OCI-LY1 (cell line): ENCODE measurements around the gene CDKAL1.

Experiments used
- H2AFZ ChIP-seq: fragments of 200-600 bp; sonication (generic), shearing (Covaris generic); 2 replicates; pipeline ENCODE4 v1.6.0; 2014; ENCODE audit warnings: antibody characterized with exemption, mild to moderate bottlenecking, low read length
- H3F3A ChIP-seq: fragments of 200-600 bp; sonication (generic), shearing (Covaris generic); 2 replicates; pipeline ENCODE4 v1.6.0; 2014; ENCODE audit warnings: mild to moderate bottlenecking, antibody characterized with exemption, low read length, moderate library complexity; ENCODE audit not compliant: insufficient read depth
- H3K27ac ChIP-seq: fragments of 200-600 bp; sonication (generic); 2 replicates; pipeline ENCODE4 v1.5.1; 2014; ENCODE audit warnings: low read length, mixed run types, mild to moderate bottlenecking, low read depth; ENCODE audit not compliant: poor library complexity, severe bottlenecking
- H3K27me3 ChIP-seq: fragments of 200-600 bp; sonication (generic); 2 replicates; pipeline ENCODE4 v1.6.0; 2014; ENCODE audit warnings: antibody characterized with exemption, mild to moderate bottlenecking, low read length, moderate library complexity; ENCODE audit not compliant: insufficient read depth
- H3K36me3 ChIP-seq: fragments of 200-600 bp; sonication (generic); 2 replicates; pipeline ENCODE4 v1.6.1; 2014; ENCODE audit warnings: mild to moderate bottlenecking, antibody characterized with exemption, low read length, moderate library complexity, mixed read lengths; ENCODE audit not compliant: insufficient read depth
- H3K4me1 ChIP-seq: fragments of 200-600 bp; sonication (generic); 2 replicates; pipeline ENCODE4 v1.5.1; 2014; ENCODE audit warnings: mild to moderate bottlenecking, low read length, moderate library complexity; ENCODE audit not compliant: insufficient read depth, severe bottlenecking
- H3K4me2 ChIP-seq: fragments of 200-600 bp; sonication (generic), shearing (Covaris generic); 2 replicates; pipeline ENCODE4 v1.6.1; 2014; ENCODE audit warnings: low read length
- H3K4me3 ChIP-seq: fragments of 200-600 bp; sonication (generic); 2 replicates; pipeline ENCODE4 v1.5.1; 2014; ENCODE audit warnings: low read length, low read depth, mild to moderate bottlenecking, mixed read lengths; ENCODE audit not compliant: poor library complexity, severe bottlenecking
- H3K79me2 ChIP-seq: fragments of 200-600 bp; shearing (Covaris generic); 2 replicates; pipeline ENCODE4 v1.6.1; 2016; ENCODE audit warnings: mixed run types, low read length, mixed read lengths; ENCODE audit not compliant: insufficient read depth
- H3K9ac ChIP-seq: fragments of 200-600 bp; sonication (generic), shearing (Covaris generic); 2 replicates; pipeline ENCODE4 v1.6.1; 2014; ENCODE audit warnings: mild to moderate bottlenecking, low read length, mixed read lengths
- H3K9me2 ChIP-seq: fragments of 200-600 bp; sonication (generic), shearing (Covaris generic); 2 replicates; pipeline ENCODE4 v1.6.1; 2014; ENCODE audit warnings: low read depth, mild to moderate bottlenecking, low read length, mixed read lengths
- H3K9me3 ChIP-seq: fragments of 200-600 bp; shearing (Covaris generic); 2 replicates; pipeline ENCODE4 v1.6.1; 2014; ENCODE audit warnings: low read length, mixed read lengths
- H4K20me1 ChIP-seq: fragments of 200-600 bp; sonication (generic), shearing (Covaris generic); 2 replicates; pipeline ENCODE4 v1.6.0; 2016; ENCODE audit warnings: mild to moderate bottlenecking, low read length; ENCODE audit not compliant: insufficient read depth
- EZH2 ChIP-seq: fragments of 200-600 bp; sonication (generic), shearing (Covaris generic); IDR thresholded peaks from 2 replicates; pipeline ENCODE4 v1.8.0; 2017; ENCODE audit warnings: borderline replicate concordance, mixed run types, mild to moderate bottlenecking, antibody characterized with exemption, low read length, moderate library complexity, mixed read lengths
- TF ChIP-seq, protein P1 (sequence below): fragments of 200-600 bp; sonication (generic), shearing (Covaris generic); IDR thresholded peaks from 2 replicates; pipeline ENCODE4 v1.5.1; 2017; ENCODE audit warnings: mild to moderate bottlenecking, antibody characterized with exemption, low read length, moderate library complexity, mixed read lengths

CDKAL1 gene

DNA sequence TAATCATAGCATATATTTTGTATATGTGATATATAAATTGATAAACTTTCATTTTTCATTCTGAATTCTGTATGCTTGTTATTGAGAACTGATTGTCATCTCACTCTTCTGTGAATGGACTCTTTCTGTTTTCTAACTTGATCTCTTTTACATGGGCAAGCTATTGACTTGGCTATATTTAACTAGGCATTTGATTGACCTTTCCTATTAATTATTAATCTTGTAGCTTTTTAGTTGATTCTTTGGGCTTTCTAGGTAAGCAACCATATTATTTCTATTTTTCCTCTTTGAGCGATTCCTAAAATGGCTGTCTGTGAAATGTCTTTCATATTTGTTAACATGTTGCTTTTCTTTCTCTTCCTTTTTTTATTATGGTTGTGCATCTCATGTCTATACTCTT, 347.1 kb downstream of the CDKAL1 start:
- Histone ChIP-seq H3K9ac (no peak overlapping the region), H3K36me3 (no peaks in the 10 kb centered on the region), H3K4me1 (no peaks in the 10 kb centered on the region), H3K79me2 (no peaks in the 10 kb centered on the region), H3K4me2 (no peak overlapping the region), H3K4me3 (no peak overlapping the region), H3K27me3 (no peaks in the 10 kb centered on the region), H2AFZ (no peak overlapping the region), H3K9me3 (peaks cover 11% of the 10 kb centered on the region), H3K27ac (no peak overlapping the region), H4K20me1 (no peaks in the 10 kb centered on the region), H3F3A (no peaks in the 10 kb centered on the region), H3K9me2 (no peaks in the 10 kb centered on the region)
- TF ChIP-seq EZH2, result no peak
- TF ChIP-seq, protein P1, sequence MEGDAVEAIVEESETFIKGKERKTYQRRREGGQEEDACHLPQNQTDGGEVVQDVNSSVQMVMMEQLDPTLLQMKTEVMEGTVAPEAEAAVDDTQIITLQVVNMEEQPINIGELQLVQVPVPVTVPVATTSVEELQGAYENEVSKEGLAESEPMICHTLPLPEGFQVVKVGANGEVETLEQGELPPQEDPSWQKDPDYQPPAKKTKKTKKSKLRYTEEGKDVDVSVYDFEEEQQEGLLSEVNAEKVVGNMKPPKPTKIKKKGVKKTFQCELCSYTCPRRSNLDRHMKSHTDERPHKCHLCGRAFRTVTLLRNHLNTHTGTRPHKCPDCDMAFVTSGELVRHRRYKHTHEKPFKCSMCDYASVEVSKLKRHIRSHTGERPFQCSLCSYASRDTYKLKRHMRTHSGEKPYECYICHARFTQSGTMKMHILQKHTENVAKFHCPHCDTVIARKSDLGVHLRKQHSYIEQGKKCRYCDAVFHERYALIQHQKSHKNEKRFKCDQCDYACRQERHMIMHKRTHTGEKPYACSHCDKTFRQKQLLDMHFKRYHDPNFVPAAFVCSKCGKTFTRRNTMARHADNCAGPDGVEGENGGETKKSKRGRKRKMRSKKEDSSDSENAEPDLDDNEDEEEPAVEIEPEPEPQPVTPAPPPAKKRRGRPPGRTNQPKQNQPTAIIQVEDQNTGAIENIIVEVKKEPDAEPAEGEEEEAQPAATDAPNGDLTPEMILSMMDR, result no peak

DNA sequence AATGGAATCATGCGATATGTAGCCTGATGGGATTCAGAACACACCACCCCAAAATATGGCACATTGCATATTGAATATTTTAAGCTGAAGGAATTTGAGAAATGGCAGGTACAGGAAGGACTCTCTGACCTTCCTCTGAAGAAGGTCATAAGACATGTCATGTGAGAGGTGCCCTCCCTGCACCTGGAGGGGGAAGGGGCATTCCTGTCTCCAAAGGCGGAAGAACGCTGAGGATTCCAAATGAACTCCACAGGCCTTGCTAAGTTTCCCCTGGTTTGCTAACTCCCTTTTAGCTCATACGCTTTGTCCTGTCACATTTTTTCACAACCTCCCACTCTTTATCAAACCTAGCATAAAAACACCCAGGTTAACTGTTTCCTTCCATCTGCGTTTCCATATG, 347.8 kb downstream of the CDKAL1 start:
- Histone ChIP-seq H3K9me3 (peaks cover 11% of the 10 kb centered on the region), H3K79me2 (no peaks in the 10 kb centered on the region), H3K27me3 (no peaks in the 10 kb centered on the region), H3K36me3 (no peaks in the 10 kb centered on the region), H3K4me1 (no peaks in the 10 kb centered on the region), H3K9me2 (no peaks in the 10 kb centered on the region), H3K4me2 (no peak overlapping the region), H4K20me1 (no peaks in the 10 kb centered on the region), H3K9ac (no peak overlapping the region), H3F3A (no peaks in the 10 kb centered on the region), H2AFZ (no peak overlapping the region), H3K27ac (no peak overlapping the region), H3K4me3 (no peak overlapping the region)
- TF ChIP-seq EZH2, result no peak
- TF ChIP-seq, protein P1, result no peak

DNA sequence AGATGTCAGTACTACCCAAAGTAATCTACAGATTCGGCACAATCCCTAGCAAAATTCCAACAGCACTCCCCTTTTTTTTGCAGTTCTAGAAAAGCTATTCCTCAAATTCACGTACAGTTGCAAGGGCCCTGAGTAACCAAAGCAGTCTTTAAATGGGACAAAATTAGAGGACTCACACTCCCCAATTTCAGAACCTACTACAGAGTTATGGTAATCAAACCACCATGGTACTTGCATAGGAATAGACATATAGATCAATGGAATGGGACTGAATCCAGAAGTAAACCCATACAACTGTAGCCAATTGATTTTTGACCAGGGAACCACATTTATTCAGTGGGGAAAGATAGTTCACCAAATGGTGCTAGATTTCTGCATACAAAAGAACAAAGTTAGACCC, 350.8 kb downstream of the CDKAL1 start:
- H4K20me1 ChIP-seq, result no peaks in the 10 kb centered on the region
- H3K36me3 ChIP-seq, result no peaks in the 10 kb centered on the region
- H3K9me3 ChIP-seq, result peaks cover 11% of the 10 kb centered on the region
- no peak overlapping the region for H2AFZ ChIP-seq
- no peak for TF ChIP-seq EZH2
- no peaks in the 10 kb centered on the region for H3K27me3 ChIP-seq
- no peaks in the 10 kb centered on the region for H3K9me2 ChIP-seq
- no peaks in the 10 kb centered on the region for H3F3A ChIP-seq
- H3K4me1 ChIP-seq, result no peaks in the 10 kb centered on the region
- no peak overlapping the region for H3K4me2 ChIP-seq
- H3K4me3 ChIP-seq, result no peak overlapping the region
- no peaks in the 10 kb centered on the region for H3K79me2 ChIP-seq
- no peak overlapping the region for H3K27ac ChIP-seq
- no peak overlapping the region for H3K9ac ChIP-seq

DNA sequence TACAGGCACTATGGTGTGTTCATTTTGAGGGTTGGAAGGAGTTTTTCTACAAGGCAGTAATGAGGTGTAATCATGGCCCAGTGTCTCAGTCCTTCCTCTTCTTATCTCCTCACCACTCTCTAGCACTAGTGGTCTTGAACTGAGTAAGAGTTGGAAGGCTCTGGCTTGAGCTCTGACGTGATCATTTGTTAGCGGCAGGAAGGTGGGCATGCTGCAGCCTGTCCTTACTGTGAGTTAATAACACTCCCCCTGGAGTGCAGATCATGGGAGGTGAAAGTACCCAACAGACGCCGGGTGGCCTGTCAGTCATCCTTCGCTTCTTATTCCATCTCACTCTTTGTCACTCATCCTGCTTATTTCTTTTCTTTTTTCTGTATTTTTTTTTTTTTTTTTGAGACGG, 356.9 kb downstream of the CDKAL1 start:
- Histone ChIP-seq H3K9me3 (no peaks in the 10 kb centered on the region), H4K20me1 (no peaks in the 10 kb centered on the region), H3K79me2 (no peaks in the 10 kb centered on the region), H3K36me3 (no peaks in the 10 kb centered on the region), H3F3A (no peaks in the 10 kb centered on the region), H3K27ac (no peak overlapping the region), H3K4me2 (no peak overlapping the region), H3K4me1 (no peaks in the 10 kb centered on the region), H3K27me3 (no peaks in the 10 kb centered on the region), H3K9ac (no peak overlapping the region), H2AFZ (no peak overlapping the region), H3K9me2 (no peaks in the 10 kb centered on the region), H3K4me3 (no peak overlapping the region)
- TF ChIP-seq EZH2, result no peak
- TF ChIP-seq, protein P1, result no peak
